MM.1S (cell line): ENCODE measurements around the gene GJD4.

ENCODE experiments used
- DNase-seq: peaks from one replicate; pipeline ENCODE4 v3.0.0-alpha.2; 2015
- H2AFZ ChIP-seq: fragments of 300-600 bp; sonication (generic); 2 replicates; pipeline ENCODE4 v1.6.0; 2016; ENCODE audit warnings: antibody characterized with exemption, low read length
- H3F3A ChIP-seq: fragments of 300-600 bp; sonication (generic); 2 replicates; pipeline ENCODE4 v1.6.1; 2016; ENCODE audit warnings: mild to moderate bottlenecking, antibody characterized with exemption, low read length, moderate library complexity, mixed read lengths; ENCODE audit not compliant: insufficient read depth
- H3K27ac ChIP-seq: fragments of 300-600 bp; sonication (generic); 2 replicates; pipeline ENCODE4 v1.5.1; 2016; ENCODE audit warnings: mild to moderate bottlenecking, low read length
- H3K27me3 ChIP-seq: fragments of 300-600 bp; sonication (generic); replicated peaks from 2 replicates; pipeline ENCODE4 v1.6.0; 2016; ENCODE audit warnings: low read length; ENCODE audit not compliant: insufficient read depth
- H3K36me3 ChIP-seq: fragments of 300-600 bp; sonication (generic); replicated peaks from 2 replicates; pipeline ENCODE4 v1.6.1; 2016; ENCODE audit warnings: mild to moderate bottlenecking, low read length, mixed read lengths; ENCODE audit not compliant: insufficient read depth
- H3K4me1 ChIP-seq: fragments of 300-600 bp; sonication (generic); 2 replicates; pipeline ENCODE4 v1.6.1; 2016; ENCODE audit warnings: low read length, mixed read lengths
- H3K4me2 ChIP-seq: fragments of 300-600 bp; sonication (generic); 2 replicates; pipeline ENCODE4 v1.6.0; 2016; ENCODE audit warnings: low read depth, low read length
- H3K4me3 ChIP-seq: fragments of 300-600 bp; sonication (generic); 2 replicates; pipeline ENCODE4 v1.5.1; 2016; ENCODE audit warnings: low read length, mixed read lengths
- H3K79me2 ChIP-seq: fragments of 300-600 bp; sonication (generic); 2 replicates; pipeline ENCODE4 v1.6.1; 2016; ENCODE audit warnings: mixed run types, low read length, mixed read lengths
- H3K9ac ChIP-seq: fragments of 300-600 bp; sonication (generic); 2 replicates; pipeline ENCODE4 v1.6.1; 2016; ENCODE audit warnings: low read length, mixed read lengths
- H3K9me2 ChIP-seq: fragments of 300-600 bp; sonication (generic); replicated peaks from 2 replicates; pipeline ENCODE4 v1.6.1; 2016; ENCODE audit warnings: mild to moderate bottlenecking, low read length, mixed read lengths; ENCODE audit not compliant: insufficient read depth
- H3K9me3 ChIP-seq: fragments of 300-600 bp; sonication (generic); replicated peaks from 2 replicates; pipeline ENCODE4 v1.6.1; 2016; ENCODE audit warnings: mild to moderate bottlenecking, low read length, mixed read lengths; ENCODE audit not compliant: insufficient read depth
- H4K20me1 ChIP-seq: fragments of 300-600 bp; sonication (generic); 2 replicates; pipeline ENCODE4 v1.6.1; 2016; ENCODE audit warnings: mild to moderate bottlenecking, low read length, moderate library complexity, mixed read lengths; ENCODE audit not compliant: insufficient read depth
- EZH2 ChIP-seq: fragments of 300-600 bp; sonication (generic); optimal IDR thresholded peaks from 2 replicates; pipeline ENCODE3; 2017; ENCODE audit warnings: low read depth, mild to moderate bottlenecking, antibody characterized with exemption, low read length, mixed read lengths
- EZH2phosphoT487 ChIP-seq: fragments of 300-600 bp; sonication (generic); IDR thresholded peaks from 2 replicates; pipeline ENCODE4 v1.6.1; 2018; ENCODE audit warnings: antibody characterized with exemption, low read length
- TF ChIP-seq, protein P1 (sequence below): fragments of 300-600 bp; sonication (generic); IDR thresholded peaks from 2 replicates; pipeline ENCODE4 v1.5.1; 2016; ENCODE audit warnings: antibody characterized with exemption, low read length, mixed read lengths

GJD4 gene

DNA sequence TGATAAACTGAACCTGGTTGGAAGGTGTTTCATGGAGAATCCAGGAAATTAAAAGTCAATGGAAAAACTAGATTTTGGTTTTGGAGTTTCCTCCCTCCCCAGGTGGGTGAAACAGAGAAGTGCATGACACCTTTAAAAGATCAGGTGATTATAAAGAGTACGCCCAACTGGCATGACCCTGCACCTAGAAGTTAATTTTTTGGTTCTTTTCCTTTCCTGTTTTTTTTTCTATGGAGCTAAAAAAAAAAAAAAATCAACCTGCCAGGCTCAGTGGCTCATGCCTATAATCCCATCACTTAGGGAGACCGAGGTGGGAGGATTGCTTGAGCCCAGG is 7.9 kb downstream of the GJD4 start:
- Histone ChIP-seq H3K4me3 (no peak overlapping the region), H3K27ac (no peak overlapping the region), H3K4me2 (no peak overlapping the region), H3K79me2 (no peaks in the 10 kb centered on the region), H3K36me3 (no peaks in the 10 kb centered on the region), H3K4me1 (no peaks in the 10 kb centered on the region), H3K9me3 (no peaks in the 10 kb centered on the region), H3K27me3 (no peaks in the 10 kb centered on the region), H3K9me2 (no peaks in the 10 kb centered on the region), H4K20me1 (no peaks in the 10 kb centered on the region), H3F3A (no peaks in the 10 kb centered on the region), H3K9ac (no peak overlapping the region), H2AFZ (no peak overlapping the region)
- TF ChIP-seq EZH2: no peak
- TF ChIP-seq EZH2phosphoT487: no peak
- TF ChIP-seq, protein P1, sequence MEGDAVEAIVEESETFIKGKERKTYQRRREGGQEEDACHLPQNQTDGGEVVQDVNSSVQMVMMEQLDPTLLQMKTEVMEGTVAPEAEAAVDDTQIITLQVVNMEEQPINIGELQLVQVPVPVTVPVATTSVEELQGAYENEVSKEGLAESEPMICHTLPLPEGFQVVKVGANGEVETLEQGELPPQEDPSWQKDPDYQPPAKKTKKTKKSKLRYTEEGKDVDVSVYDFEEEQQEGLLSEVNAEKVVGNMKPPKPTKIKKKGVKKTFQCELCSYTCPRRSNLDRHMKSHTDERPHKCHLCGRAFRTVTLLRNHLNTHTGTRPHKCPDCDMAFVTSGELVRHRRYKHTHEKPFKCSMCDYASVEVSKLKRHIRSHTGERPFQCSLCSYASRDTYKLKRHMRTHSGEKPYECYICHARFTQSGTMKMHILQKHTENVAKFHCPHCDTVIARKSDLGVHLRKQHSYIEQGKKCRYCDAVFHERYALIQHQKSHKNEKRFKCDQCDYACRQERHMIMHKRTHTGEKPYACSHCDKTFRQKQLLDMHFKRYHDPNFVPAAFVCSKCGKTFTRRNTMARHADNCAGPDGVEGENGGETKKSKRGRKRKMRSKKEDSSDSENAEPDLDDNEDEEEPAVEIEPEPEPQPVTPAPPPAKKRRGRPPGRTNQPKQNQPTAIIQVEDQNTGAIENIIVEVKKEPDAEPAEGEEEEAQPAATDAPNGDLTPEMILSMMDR: no peak
- DNase-seq: no peak

- Histone ChIP-seq H3K4me3 (no peak overlapping the region), H3K4me2 (no peak overlapping the region), H3K79me2 (no peaks in the 10 kb centered on the region), H3K4me1 (no peaks in the 10 kb centered on the region), H3K9me2 (no peaks in the 10 kb centered on the region), H4K20me1 (no peaks in the 10 kb centered on the region), H3K9me3 (no peaks in the 10 kb centered on the region), H3F3A (no peaks in the 10 kb centered on the region), H2AFZ (no peak overlapping the region), H3K27ac (no peak overlapping the region), H3K36me3 (no peaks in the 10 kb centered on the region), H3K9ac (no peak overlapping the region), H3K27me3 (no peaks in the 10 kb centered on the region)
- no peak for DNase-seq
- TF ChIP-seq EZH2phosphoT487 (no peak), EZH2 (no peak)
- TF ChIP-seq, protein P1: 0 out of 2 replicates have a peak, but pooled peaks have one; percentile 12
Measured at GRCh38 chr10:35613597-35614226, 8.6 kb downstream of the GJD4 start.

- H4K20me1 ChIP-seq: no peaks in the 10 kb centered on the region
- TF ChIP-seq, protein P1: no peak
- TF ChIP-seq EZH2phosphoT487 (no peak), EZH2 (no peak)
- no peaks in the 10 kb centered on the region for H3K4me1 ChIP-seq
- H3K4me2 ChIP-seq: no peak overlapping the region
- no peak overlapping the region for H3K4me3 ChIP-seq
- no peaks in the 10 kb centered on the region for H3K27me3 ChIP-seq
- H2AFZ ChIP-seq: no peak overlapping the region
- no peak for DNase-seq
- H3K9me2 ChIP-seq: no peaks in the 10 kb centered on the region
- H3K79me2 ChIP-seq: no peaks in the 10 kb centered on the region
- no peaks in the 10 kb centered on the region for H3K36me3 ChIP-seq
- H3F3A ChIP-seq: no peaks in the 10 kb centered on the region
- H3K9ac ChIP-seq: no peak overlapping the region
- H3K27ac ChIP-seq: no peak overlapping the region
- H3K9me3 ChIP-seq: no peaks in the 10 kb centered on the region
Measured at GRCh38 chr10:35614312-35614711, 9.2 kb downstream of the GJD4 start.
